Renal cortical epithelial cell (primary cell): ENCODE results near the gene ACAA2. TPM values are rescaled to one million over a fixed set of nuclear protein-coding genes. Genes with fewer than 3 reads are reported as not detected.
A peak's percentile ranks its signal among the peaks of the same experiment; 100 is the strongest.

Experiments
- DNase-seq: peaks from one replicate; pipeline ENCODE4 v3.0.0-alpha.2; 2011; ENCODE audit warnings: low read depth
- total RNA-seq: library from RNA; depleted of rRNA; stranded (reverse); fragments of >200 nt; gene quantifications from 2 replicates; pipeline ENCODE4 v1.2.3, GENCODE V29; 2014

ACAA2 gene
- total RNA-seq, 1 donor from 2014 or later = 110 TPM

- no peak for DNase-seq
Observed at GRCh38 chr18:49766646-49767045, 46.7 kb downstream of the ACAA2 start.

GRCh38 chr18:49764032-49764431 lies 49.3 kb downstream of the ACAA2 start:
- DNase-seq = peak; percentile 65

- no peak for DNase-seq
Observed at GRCh38 chr18:49763590-49763989, 49.7 kb downstream of the ACAA2 start.

GRCh38 chr18:49762191-49763077 lies 50.9 kb downstream of the ACAA2 start:
- DNase-seq = no peak

- DNase-seq = no peak
Observed at GRCh38 chr18:49761771-49762170, 51.6 kb downstream of the ACAA2 start.

- no peak for DNase-seq
Observed at GRCh38 chr18:49758263-49758610, 55.1 kb downstream of the ACAA2 start.

GRCh38 chr18:49757513-49758262 lies 55.6 kb downstream of the ACAA2 start:
- DNase-seq = no peak

- no peak for DNase-seq
Observed at GRCh38 chr18:49756671-49757362, 56.5 kb downstream of the ACAA2 start.

- DNase-seq = no peak
Observed at GRCh38 chr18:49756135-49756534, 57.2 kb downstream of the ACAA2 start.

- DNase-seq = no peak
Observed at GRCh38 chr18:49755489-49755888, 57.8 kb downstream of the ACAA2 start.

GRCh38 chr18:49754866-49755265 lies 58.5 kb downstream of the ACAA2 start:
- DNase-seq = peak; percentile 63

GRCh38 chr18:49753643-49754042 lies 59.7 kb downstream of the ACAA2 start:
- no peak for DNase-seq

- DNase-seq = no peak
Observed at GRCh38 chr18:49752095-49752457, 61.3 kb downstream of the ACAA2 start.

- no peak for DNase-seq
Observed at GRCh38 chr18:49751427-49752094, 61.8 kb downstream of the ACAA2 start.

GRCh38 chr18:49749563-49749962 lies 63.8 kb downstream of the ACAA2 start:
- DNase-seq = no peak

- DNase-seq = peak; percentile 39
Observed at GRCh38 chr18:49747876-49748275, 65.5 kb downstream of the ACAA2 start.

- no peak for DNase-seq
Observed at GRCh38 chr18:49745045-49746014, 68.0 kb downstream of the ACAA2 start.

- no peak for DNase-seq
Observed at GRCh38 chr18:49744376-49745008, 68.8 kb downstream of the ACAA2 start.

- no peak for DNase-seq
Observed at GRCh38 chr18:49743117-49743567, 70.2 kb downstream of the ACAA2 start.
